ENCODE measurements around the gene KIAA0040. TPM values are rescaled to one million over a fixed set of nuclear protein-coding genes. Genes with fewer than 3 reads are reported as not detected.
A peak's percentile ranks its signal among the peaks of the same experiment; 100 is the strongest.

The KIAA0040 gene
- total RNA-seq, 4 donors from 2014 or later: 12.3 to 22.1 (median 16.3) TPM

GRCh38 chr1:175133673-175134435 is 58.7 kb downstream of the KIAA0040 start:
- H3K4me1 ChIP-seq: no peaks in the 10 kb centered on the region
- intact Hi-C loops (cut with DNase I; ENCODE audit: low total_unique reads): no loop called here
- H3K27ac ChIP-seq: no peak overlapping the region
- no peaks in the 10 kb centered on the region for H3K9me3 ChIP-seq
- no peak for TF ChIP-seq POLR2A (IDR thresholded peaks at IDR 0.05)
- TF ChIP-seq CTCF (IDR thresholded peaks at IDR 0.05): no peak
- H3K27me3 ChIP-seq: no peaks in the 10 kb centered on the region
- H3K4me3 ChIP-seq: no peak overlapping the region
- H3K36me3 ChIP-seq: no peaks in the 10 kb centered on the region
- no peak for DNase-seq

GRCh38 chr1:175132436-175132835 is 60.1 kb downstream of the KIAA0040 start:
- Histone ChIP-seq H3K9me3 (no peaks in the 10 kb centered on the region), H3K36me3 (no peaks in the 10 kb centered on the region), H3K4me3 (no peak overlapping the region), H3K27ac (peak overlapping the region in 1 of 2 donors; percentile 10), H3K27me3 (no peaks in the 10 kb centered on the region), H3K4me1 (no peaks in the 10 kb centered on the region)
- no peak for TF ChIP-seq POLR2A (IDR thresholded peaks at IDR 0.05)
- TF ChIP-seq CTCF (IDR thresholded peaks at IDR 0.05): no peak
- intact Hi-C loops (cut with DNase I; ENCODE audit: low total_unique reads): no loop called here
- DNase-seq: no peak

- no peaks in the 10 kb centered on the region for H3K4me1 ChIP-seq
- TF ChIP-seq POLR2A (IDR thresholded peaks at IDR 0.05) (no peak), CTCF (IDR thresholded peaks at IDR 0.05) (no peak)
These were observed 61.5 kb downstream of the KIAA0040 start for GRCh38 chr1:175131095-175131494.

GRCh38 chr1:175130649-175131045 is 61.9 kb downstream of the KIAA0040 start:
- no peak for TF ChIP-seq POLR2A (IDR thresholded peaks at IDR 0.05)
- no peak for TF ChIP-seq CTCF (IDR thresholded peaks at IDR 0.05)
- Histone ChIP-seq H3K27me3 (no peaks in the 10 kb centered on the region), H3K4me1 (no peaks in the 10 kb centered on the region), H3K4me3 (no peak overlapping the region), H3K9me3 (no peaks in the 10 kb centered on the region), H3K36me3 (no peaks in the 10 kb centered on the region), H3K27ac (no peak overlapping the region)
- intact Hi-C loops (cut with DNase I; ENCODE audit: low total_unique reads): no loop called here
- no peak for DNase-seq

More at GRCh38 chr1:175131095-175131494, 61.5 kb downstream of the KIAA0040 start:
- intact Hi-C loops (cut with DNase I; ENCODE audit: low total_unique reads): no loop called here
- no peak for DNase-seq
- no peaks in the 10 kb centered on the region for H3K36me3 ChIP-seq
- H3K27me3 ChIP-seq: no peaks in the 10 kb centered on the region
- H3K4me3 ChIP-seq: no peak overlapping the region
- H3K27ac ChIP-seq: no peak overlapping the region
- H3K9me3 ChIP-seq: no peaks in the 10 kb centered on the region

- H3K9me3 ChIP-seq: no peaks in the 10 kb centered on the region
- TF ChIP-seq POLR2A (IDR thresholded peaks at IDR 0.05): no peak
- TF ChIP-seq CTCF (IDR thresholded peaks at IDR 0.05): no peak
- H3K4me1 ChIP-seq: no peaks in the 10 kb centered on the region
- H3K27ac ChIP-seq: no peak overlapping the region
- intact Hi-C loops (cut with DNase I; ENCODE audit: low total_unique reads): loop anchor here (10.0 kb wide), 1 partner anchor 95 kb away; no protein-coding TSS in a partner anchor
- DNase-seq: no peak
- no peaks in the 10 kb centered on the region for H3K27me3 ChIP-seq
- no peak overlapping the region for H3K4me3 ChIP-seq
- H3K36me3 ChIP-seq: no peaks in the 10 kb centered on the region
These were observed 62.5 kb downstream of the KIAA0040 start for GRCh38 chr1:175129997-175130648.
